ENCODE measurements around the gene NECAB3. TPM values are rescaled to one million over a fixed set of nuclear protein-coding genes. Genes with fewer than 3 reads are reported as not detected.
"Not testable (repeated sequence)": the region's sequence is repeated elsewhere in the genome, so short reads cannot be mapped to it uniquely, and the experiment has no call there.

NECAB3 gene
- total RNA-seq, 5 donors from 2014 or later (not counting 1 experiment from before 2014, with no cell fraction given) = 8.5 to 33.9 (median 28.9) TPM

DNA sequence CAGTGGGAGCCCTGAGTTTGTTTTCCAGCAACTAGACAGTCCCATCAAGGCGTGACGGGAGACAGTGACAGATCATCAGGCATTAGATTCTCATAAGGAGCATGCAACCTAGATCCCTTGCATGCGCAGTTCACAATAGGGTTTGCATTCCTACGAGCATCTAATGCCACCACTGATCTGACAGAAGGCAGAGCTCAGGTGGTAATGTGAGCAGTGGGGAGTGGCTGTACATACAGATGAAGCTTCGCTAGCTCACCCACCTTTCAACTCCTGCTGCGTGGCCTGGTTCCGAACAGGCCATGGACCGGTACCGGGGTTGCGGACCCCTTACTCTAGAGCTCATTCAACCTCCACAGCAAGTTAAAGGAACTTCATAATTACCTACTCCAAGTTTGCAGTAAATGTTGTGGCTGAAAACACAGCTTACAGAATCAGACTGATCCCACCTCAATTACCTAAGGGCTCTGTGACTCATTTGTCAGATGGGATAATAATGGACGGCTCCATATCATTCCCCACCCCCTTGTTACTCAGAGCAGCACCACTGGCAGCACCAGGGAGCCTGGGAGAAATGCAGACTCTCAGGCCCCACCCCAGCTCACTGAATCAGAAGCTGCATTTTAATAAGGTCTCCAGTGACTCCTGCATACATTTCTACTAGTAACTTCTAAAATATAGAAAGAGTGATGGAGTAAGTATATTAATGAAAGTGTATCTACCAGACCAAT, 30.1 kb upstream of the NECAB3 start:
- no peak overlapping the region for H3K27ac ChIP-seq (ENCODE audit: low read length)
- no peaks in the 10 kb centered on the region for H3K4me1 Mint-ChIP-seq
- H3K9me3 ChIP-seq = no peaks in the 10 kb centered on the region
- no peak overlapping the region for H3K4me3 ChIP-seq (ENCODE audit: control insufficient read depth in 1 of 2, extremely low read depth in 1 of 2, low read length in 1 of 2)
- H3K4me1 ChIP-seq (ENCODE audit: control insufficient read depth in 1 of 2, extremely low read depth in 1 of 2, insufficient read depth in 2 of 2, low read length in 2 of 2) = no peaks in the 10 kb centered on the region
- POLR2A ChIA-PET = interaction anchor here in 1 of 2 donors (0.6 kb wide), 2 partner anchors 63 to 104 kb away, joined by 4 to 7 read pairs; no protein-coding TSS in a partner anchor
- CTCF ChIA-PET = no interaction called here
- H3K36me3 Mint-ChIP-seq = peaks cover 10% of the 10 kb centered on the region
- H3K27me3 Mint-ChIP-seq = no peaks in the 10 kb centered on the region
- H3K9me3 Mint-ChIP-seq = no peaks in the 10 kb centered on the region
- ATAC-seq (replicated peaks in 1 of 4) (no peak), DNase-seq (no peak)
- no peaks in the 10 kb centered on the region for H3K27me3 ChIP-seq (replicated peaks in 1 of 2; ENCODE audit: control insufficient read depth in 2 of 2, extremely low read depth in 1 of 2, insufficient read depth in 2 of 2, low read length in 1 of 2)
- H3K36me3 ChIP-seq (ENCODE audit: control insufficient read depth in 2 of 2, extremely low read depth in 1 of 2, insufficient read depth in 1 of 2, low read length in 1 of 2) = peaks cover 6 to 10% of the 10 kb centered on the region in 2 donors
- no peak overlapping the region for H3K4me3 Mint-ChIP-seq
- WGBS (ENCODE audit: insufficient coverage) = 98% methylated on average over 7 of the region's 11 CpGs
- no peak overlapping the region for H3K27ac Mint-ChIP-seq

- no peaks in the 10 kb centered on the region for H3K27me3 Mint-ChIP-seq
- H3K36me3 Mint-ChIP-seq = peaks cover 10% of the 10 kb centered on the region
- WGBS (ENCODE audit: insufficient coverage) = 89% methylated on average over 5 of the region's 8 CpGs
- no peaks in the 10 kb centered on the region for H3K9me3 Mint-ChIP-seq
- Histone ChIP-seq H3K9me3 (no peaks in the 10 kb centered on the region), H3K27me3 (replicated peaks in 1 of 2; ENCODE audit: control insufficient read depth in 2 of 2, extremely low read depth in 1 of 2, insufficient read depth in 2 of 2, low read length in 1 of 2) (no peaks in the 10 kb centered on the region), H3K27ac (ENCODE audit: low read length) (no peak overlapping the region), H3K36me3 (ENCODE audit: control insufficient read depth in 2 of 2, extremely low read depth in 1 of 2, insufficient read depth in 1 of 2, low read length in 1 of 2) (peaks cover 6 to 10% of the 10 kb centered on the region in 2 donors), H3K4me1 (ENCODE audit: control insufficient read depth in 1 of 2, extremely low read depth in 1 of 2, insufficient read depth in 2 of 2, low read length in 2 of 2) (no peaks in the 10 kb centered on the region), H3K4me3 (ENCODE audit: control insufficient read depth in 1 of 2, extremely low read depth in 1 of 2, low read length in 1 of 2) (no peak overlapping the region)
- ChIA-PET CTCF (no interaction called here), POLR2A (no interaction called here)
- ATAC-seq (replicated peaks in 1 of 4) (no peak), DNase-seq (no peak)
- H3K4me3 Mint-ChIP-seq = no peak overlapping the region
- no peaks in the 10 kb centered on the region for H3K4me1 Mint-ChIP-seq
- no peak overlapping the region for H3K27ac Mint-ChIP-seq
Measured at GRCh38 chr20:33703498-33704137, 29.4 kb upstream of the NECAB3 start.

- H3K4me1 ChIP-seq (ENCODE audit: control insufficient read depth in 1 of 2, extremely low read depth in 1 of 2, insufficient read depth in 2 of 2, low read length in 2 of 2) = no peaks in the 10 kb centered on the region
- Mint-ChIP-seq H3K4me3 (no peak overlapping the region), H3K4me1 (no peaks in the 10 kb centered on the region), H3K27me3 (no peaks in the 10 kb centered on the region), H3K9me3 (no peaks in the 10 kb centered on the region), H3K27ac (no peak overlapping the region), H3K36me3 (peaks cover 10% of the 10 kb centered on the region)
- no peak overlapping the region for H3K27ac ChIP-seq (ENCODE audit: low read length)
- ChIA-PET POLR2A (no interaction called here), CTCF (no interaction called here)
- no peak overlapping the region for H3K4me3 ChIP-seq (ENCODE audit: control insufficient read depth in 1 of 2, extremely low read depth in 1 of 2, low read length in 1 of 2)
- no peak for ATAC-seq (replicated peaks in 1 of 4)
- WGBS (ENCODE audit: insufficient coverage) = 96% methylated on average over 5 of the region's 5 CpGs
- no peaks in the 10 kb centered on the region for H3K9me3 ChIP-seq
- DNase-seq = no peak
- no peaks in the 10 kb centered on the region for H3K27me3 ChIP-seq (replicated peaks in 1 of 2; ENCODE audit: control insufficient read depth in 2 of 2, extremely low read depth in 1 of 2, insufficient read depth in 2 of 2, low read length in 1 of 2)
- peaks cover 6 to 10% of the 10 kb centered on the region in 2 donors for H3K36me3 ChIP-seq (ENCODE audit: control insufficient read depth in 2 of 2, extremely low read depth in 1 of 2, insufficient read depth in 1 of 2, low read length in 1 of 2)
Measured at GRCh38 chr20:33702861-33703260, 28.6 kb upstream of the NECAB3 start.

DNA sequence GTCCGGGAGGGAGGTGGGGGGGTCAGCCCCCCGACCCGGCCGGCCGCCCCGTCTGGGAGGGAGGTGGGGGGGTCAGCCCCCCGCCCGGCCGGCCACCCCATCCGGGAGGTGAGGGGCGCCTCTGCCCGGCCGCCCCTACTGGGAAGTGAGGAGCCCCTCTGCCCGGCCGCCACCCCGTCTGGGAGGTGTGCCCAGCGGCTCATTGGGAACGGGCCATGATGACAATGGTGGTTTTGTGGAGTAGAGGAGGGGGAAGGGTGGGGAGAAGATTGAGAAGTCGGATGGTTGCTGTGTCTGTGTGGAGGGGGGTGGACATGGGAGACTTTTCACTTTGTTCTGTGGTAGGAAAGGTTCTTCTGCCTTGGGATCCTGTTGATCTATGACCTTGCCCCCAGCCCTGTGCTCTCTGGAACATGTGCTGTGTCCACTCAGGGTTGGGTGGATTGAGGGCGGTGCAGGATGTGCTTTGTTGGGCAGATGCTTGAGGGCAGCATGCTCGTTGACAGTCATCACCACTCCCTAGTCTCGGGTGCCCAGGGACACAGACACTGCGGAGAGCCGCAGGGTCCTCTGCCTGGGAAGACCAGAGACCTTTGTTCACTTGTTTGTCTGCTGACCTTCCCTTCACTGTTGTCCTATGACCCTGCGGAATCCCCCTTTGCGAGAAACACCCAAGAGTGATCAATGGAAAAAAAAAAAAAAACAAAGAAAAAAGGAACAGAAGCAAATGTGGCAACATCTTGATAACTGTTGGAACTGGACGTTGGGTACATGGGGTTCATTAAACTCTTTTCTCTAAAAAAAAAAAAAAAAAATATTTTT, 27.6 kb upstream of the NECAB3 start:
- Histone ChIP-seq H3K4me3 (ENCODE audit: control insufficient read depth in 1 of 2, extremely low read depth in 1 of 2, low read length in 1 of 2) (no peak overlapping the region), H3K36me3 (ENCODE audit: control insufficient read depth in 2 of 2, extremely low read depth in 1 of 2, insufficient read depth in 1 of 2, low read length in 1 of 2) (peaks cover under 1 to 6% of the 10 kb centered on the region in 2 donors), H3K27me3 (replicated peaks in 1 of 2; ENCODE audit: control insufficient read depth in 2 of 2, extremely low read depth in 1 of 2, insufficient read depth in 2 of 2, low read length in 1 of 2) (no peaks in the 10 kb centered on the region), H3K27ac (ENCODE audit: low read length) (no peak overlapping the region), H3K9me3 (no peaks in the 10 kb centered on the region), H3K4me1 (ENCODE audit: control insufficient read depth in 1 of 2, extremely low read depth in 1 of 2, insufficient read depth in 2 of 2, low read length in 2 of 2) (no peaks in the 10 kb centered on the region)
- H3K4me3 Mint-ChIP-seq = no peak overlapping the region
- no peaks in the 10 kb centered on the region for H3K4me1 Mint-ChIP-seq
- DNase-seq (no peak), ATAC-seq (replicated peaks in 1 of 4) (no peak)
- 100% methylated on average over 8 of the region's 27 CpGs for WGBS (ENCODE audit: insufficient coverage)
- ChIA-PET CTCF (no interaction called here), POLR2A (no interaction called here)
- no peak overlapping the region for H3K27ac Mint-ChIP-seq
- no peaks in the 10 kb centered on the region for H3K27me3 Mint-ChIP-seq
- H3K9me3 Mint-ChIP-seq = no peaks in the 10 kb centered on the region
- H3K36me3 Mint-ChIP-seq = peaks cover 2% of the 10 kb centered on the region

DNA sequence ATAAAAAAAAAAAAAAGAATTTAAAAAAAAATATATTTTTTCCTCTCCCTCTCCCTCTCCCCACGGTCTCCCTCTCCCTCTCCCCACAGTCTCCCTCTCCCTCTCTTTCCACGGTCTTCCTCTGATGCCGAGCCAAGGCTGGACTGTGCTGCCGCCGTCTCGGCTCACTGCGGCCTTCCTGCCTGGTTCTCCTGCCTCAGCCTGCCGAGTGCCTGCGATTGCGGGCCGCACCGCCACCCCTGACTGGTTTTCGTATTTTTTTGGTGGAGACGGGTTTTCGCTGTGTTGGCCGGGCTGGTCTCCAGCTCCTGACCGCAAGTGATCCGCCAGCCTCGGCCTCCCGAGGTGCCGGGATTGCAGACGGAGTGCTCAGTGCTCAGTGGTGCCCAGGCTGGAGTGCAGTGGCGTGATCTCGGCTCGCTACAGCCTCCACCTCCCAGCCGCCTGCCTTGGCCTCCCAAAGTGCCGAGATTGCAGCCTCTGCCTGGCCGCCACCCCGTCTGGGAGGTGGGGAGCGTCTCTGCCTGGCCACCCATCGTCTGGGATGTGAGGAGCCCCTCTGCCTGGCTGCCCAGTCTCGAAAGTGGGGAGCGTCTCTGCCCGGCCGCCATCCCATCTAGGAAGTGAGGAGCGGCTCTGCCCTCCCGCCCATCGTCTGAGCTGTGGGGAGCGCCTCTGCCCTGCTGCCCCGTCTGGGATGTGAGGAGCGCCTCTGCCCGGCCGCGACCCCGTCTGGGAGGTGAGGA, 26.6 kb upstream of the NECAB3 start:
- H3K27ac ChIP-seq (ENCODE audit: low read length); H3K27me3 Mint-ChIP-seq; ATAC-seq (replicated peaks in 1 of 4); CTCF ChIA-PET; H3K36me3 ChIP-seq (ENCODE audit: control insufficient read depth in 2 of 2, extremely low read depth in 1 of 2, insufficient read depth in 1 of 2, low read length in 1 of 2); POLR2A ChIA-PET; H3K27ac Mint-ChIP-seq; H3K9me3 Mint-ChIP-seq; H3K9me3 ChIP-seq; H3K27me3 ChIP-seq (replicated peaks in 1 of 2; ENCODE audit: control insufficient read depth in 2 of 2, extremely low read depth in 1 of 2, insufficient read depth in 2 of 2, low read length in 1 of 2); H3K4me3 ChIP-seq (ENCODE audit: control insufficient read depth in 1 of 2, extremely low read depth in 1 of 2, low read length in 1 of 2); H3K36me3 Mint-ChIP-seq; H3K4me1 Mint-ChIP-seq; H3K4me1 ChIP-seq (ENCODE audit: control insufficient read depth in 1 of 2, extremely low read depth in 1 of 2, insufficient read depth in 2 of 2, low read length in 2 of 2); DNase-seq; H3K4me3 Mint-ChIP-seq: not testable (repeated sequence)
- 98% methylated on average over 12 of the region's 45 CpGs for WGBS (ENCODE audit: insufficient coverage)

- H3K9me3 Mint-ChIP-seq; H3K4me3 ChIP-seq (ENCODE audit: control insufficient read depth in 1 of 2, extremely low read depth in 1 of 2, low read length in 1 of 2); H3K4me3 Mint-ChIP-seq; H3K4me1 ChIP-seq (ENCODE audit: control insufficient read depth in 1 of 2, extremely low read depth in 1 of 2, insufficient read depth in 2 of 2, low read length in 2 of 2); H3K9me3 ChIP-seq; H3K36me3 Mint-ChIP-seq; POLR2A ChIA-PET; CTCF ChIA-PET; H3K27me3 ChIP-seq (replicated peaks in 1 of 2; ENCODE audit: control insufficient read depth in 2 of 2, extremely low read depth in 1 of 2, insufficient read depth in 2 of 2, low read length in 1 of 2); H3K27me3 Mint-ChIP-seq; ATAC-seq (replicated peaks in 1 of 4); H3K27ac Mint-ChIP-seq; H3K4me1 Mint-ChIP-seq; DNase-seq; H3K27ac ChIP-seq (ENCODE audit: low read length); H3K36me3 ChIP-seq (ENCODE audit: control insufficient read depth in 2 of 2, extremely low read depth in 1 of 2, insufficient read depth in 1 of 2, low read length in 1 of 2): not testable (repeated sequence)
- WGBS (ENCODE audit: insufficient coverage) = 89% methylated on average over 7 of the region's 27 CpGs
Measured at GRCh38 chr20:33698966-33699365, 24.7 kb upstream of the NECAB3 start.
